NT2/D1 (cell line): ENCODE results near the gene MPRIP.

Experiments
- SUZ12 ChIP-seq: IDR thresholded peaks from 2 replicates; pipeline ENCODE4 v1.6.1; 2011; ENCODE audit not compliant: insufficient read length, insufficient read depth; ENCODE audit errors: extremely low read depth
- YY1 ChIP-seq: IDR thresholded peaks from 2 replicates; pipeline ENCODE4 v1.6.1; 2011; ENCODE audit not compliant: insufficient read length, insufficient read depth
- ZNF274 ChIP-seq: IDR thresholded peaks from 2 replicates; pipeline ENCODE4 v1.6.1; 2011; ENCODE audit warnings: mild to moderate bottlenecking, low read depth, low read length

DNA sequence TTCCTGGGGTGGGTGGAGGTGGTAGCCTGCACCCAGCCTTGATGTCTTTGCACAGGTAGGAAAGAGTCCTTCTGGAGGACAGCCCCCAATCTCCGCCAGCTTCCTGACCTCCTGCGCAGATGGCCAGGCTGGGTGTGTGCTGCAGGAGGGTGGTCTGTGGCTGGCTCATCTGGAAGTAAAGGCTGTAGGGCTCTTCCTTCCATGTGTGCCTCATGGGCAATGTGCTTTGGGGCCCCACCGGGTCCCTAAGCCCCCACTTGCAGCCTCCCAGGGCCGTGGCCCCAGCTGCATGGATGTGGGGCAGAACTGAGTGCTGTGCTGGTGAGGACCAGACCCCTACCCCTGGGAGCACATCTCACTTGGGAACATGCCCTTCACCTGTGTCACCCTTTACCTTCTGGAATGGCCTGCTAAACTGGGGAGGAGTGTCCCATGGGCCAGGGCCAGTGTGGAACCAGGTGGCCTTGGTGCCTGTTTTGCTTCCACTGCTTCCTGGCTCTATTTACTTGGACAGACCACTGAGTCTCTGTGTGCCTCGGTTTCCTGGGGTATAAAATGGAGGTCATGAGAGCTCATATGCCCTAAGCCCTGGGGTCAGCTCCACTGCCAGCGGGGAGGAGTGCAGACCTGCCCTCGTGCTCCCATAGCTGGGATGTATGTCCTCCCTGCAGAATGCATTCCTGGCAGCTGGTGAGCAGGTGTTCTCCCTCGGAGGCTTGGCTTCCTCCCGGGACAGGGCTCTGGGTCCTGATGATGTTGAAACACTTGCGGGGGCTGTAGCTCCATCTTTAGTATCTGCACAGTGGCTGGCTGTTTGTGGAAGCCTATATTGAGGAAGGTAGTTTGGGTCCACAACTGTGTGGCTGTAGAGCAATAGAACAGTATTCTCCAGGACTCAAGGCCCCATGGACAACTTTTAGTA, 18.0 kb downstream of the MPRIP start:
- no peak for TF ChIP-seq ZNF274
- no peak for TF ChIP-seq YY1
- TF ChIP-seq SUZ12: no peak
